IPS-20b (cell line): Measurements from ENCODE around the gene POLDIP3.
A peak's percentile ranks its signal among the peaks of the same experiment; 100 is the strongest.

Experiments used
- H3K27ac ChIP-seq: one replicate; pipeline ENCODE4 v1.5.1; 2013; ENCODE audit warnings: low read length
- H3K27me3 ChIP-seq: 2 replicates; pipeline ENCODE4 v1.6.1; 2013; ENCODE audit warnings: mild to moderate bottlenecking, low read length, inconsistent platforms; ENCODE audit not compliant: insufficient read depth
- H3K36me3 ChIP-seq: 2 replicates; pipeline ENCODE4 v1.6.1; 2013; ENCODE audit warnings: low read depth, mild to moderate bottlenecking, inconsistent platforms, low read length, moderate library complexity; ENCODE audit not compliant: insufficient read depth
- H3K4me1 ChIP-seq: 2 replicates; pipeline ENCODE4 v1.6.1; 2013; ENCODE audit warnings: mild to moderate bottlenecking, control low read depth, inconsistent platforms, low read length, moderate library complexity; ENCODE audit not compliant: insufficient read depth
- H3K4me3 ChIP-seq: 2 replicates; pipeline ENCODE4 v1.5.1; 2013; ENCODE audit warnings: mild to moderate bottlenecking, low read length, inconsistent platforms
- H3K9ac ChIP-seq: 2 replicates; pipeline ENCODE4 v1.6.1; 2013; ENCODE audit warnings: low read depth, mild to moderate bottlenecking, inconsistent platforms, low read length, moderate library complexity
- H3K9me3 ChIP-seq: 2 replicates; pipeline ENCODE4 v1.6.1; 2013; ENCODE audit warnings: mild to moderate bottlenecking, low read depth, low read length, inconsistent platforms; ENCODE audit not compliant: insufficient read depth

Gene POLDIP3

GRCh38 chr22:42614312-42615091 lies at the start of gene POLDIP3:
Gene POLDIP3 (minus strand): TSS chr22:42614883. CDS start chr22:42614857, 26 bp downstream.
- peak within 1 kb of the TSS; percentile 88 for H3K9ac ChIP-seq
- peak within 1 kb of the TSS; percentile 96 for H3K4me3 ChIP-seq
- peak within 1 kb of the TSS; percentile 97 for H3K27ac ChIP-seq
- peaks cover 3% of the 10 kb centered on the region for H3K4me1 ChIP-seq
- peaks cover 25% of the 10 kb centered on the region for H3K36me3 ChIP-seq
- H3K27me3 ChIP-seq: no peaks in the 10 kb centered on the region
- H3K9me3 ChIP-seq: no peaks in the 10 kb centered on the region

DNA sequence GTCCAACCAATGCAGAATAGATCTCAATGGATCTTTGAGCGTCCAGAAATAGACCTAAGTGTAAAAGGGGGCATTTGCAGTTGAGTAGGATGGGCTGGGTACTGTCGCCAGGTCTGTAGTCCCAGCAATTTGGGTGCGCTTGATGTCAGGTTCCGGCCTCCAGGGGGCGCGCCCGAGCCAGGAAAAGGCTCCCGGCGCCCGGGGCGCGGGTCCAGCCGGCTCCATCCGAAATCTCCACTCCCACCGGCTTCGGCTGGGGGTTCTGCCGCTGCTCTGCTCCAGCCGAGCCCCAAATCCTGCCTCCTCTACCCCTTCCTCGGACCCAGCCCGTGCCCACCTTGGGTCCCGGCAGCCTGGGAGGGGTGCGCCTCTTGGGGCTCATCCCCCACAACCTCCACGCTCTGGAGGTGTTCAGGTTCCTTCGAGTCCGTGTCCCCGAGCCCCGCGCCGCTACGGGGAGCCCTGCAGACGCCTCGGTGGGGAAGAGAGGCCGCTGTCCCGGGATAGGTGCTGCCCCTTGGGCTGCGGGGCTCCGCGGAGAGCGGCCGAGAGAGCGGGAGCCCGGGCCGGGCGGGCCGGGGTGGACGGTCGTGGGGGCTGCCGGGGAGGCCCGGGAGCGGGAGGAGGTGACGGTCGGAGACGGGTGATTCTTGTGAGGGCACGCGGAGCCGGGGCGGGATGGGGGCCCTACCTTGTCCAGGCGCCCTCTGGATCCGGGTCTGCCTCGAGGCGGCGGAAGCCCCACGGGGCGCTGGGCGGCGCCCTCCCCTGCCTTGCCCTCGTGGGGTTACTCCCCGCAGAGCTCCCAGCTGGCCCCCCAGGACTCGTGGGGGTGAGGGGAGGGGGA lies 47.5 kb upstream of the POLDIP3 start:
- H3K36me3 ChIP-seq: no peaks in the 10 kb centered on the region
- peak overlapping the region; percentile 51; the same call in 1 of the 2 replicates for H3K9ac ChIP-seq
- H3K9me3 ChIP-seq: no peaks in the 10 kb centered on the region
- peaks cover 16% of the 10 kb centered on the region for H3K27me3 ChIP-seq
- H3K4me3 ChIP-seq: peak overlapping the region; percentile 75
- no peaks in the 10 kb centered on the region for H3K4me1 ChIP-seq
- H3K27ac ChIP-seq: no peak overlapping the region

- no peak overlapping the region for H3K27ac ChIP-seq
- no peaks in the 10 kb centered on the region for H3K36me3 ChIP-seq
- H3K9me3 ChIP-seq: no peaks in the 10 kb centered on the region
- no peaks in the 10 kb centered on the region for H3K27me3 ChIP-seq
- H3K9ac ChIP-seq: no peak overlapping the region
- no peaks in the 10 kb centered on the region for H3K4me1 ChIP-seq
- H3K4me3 ChIP-seq: no peak overlapping the region
Observed at GRCh38 chr22:42656578-42656977, 41.9 kb upstream of the POLDIP3 start.

DNA sequence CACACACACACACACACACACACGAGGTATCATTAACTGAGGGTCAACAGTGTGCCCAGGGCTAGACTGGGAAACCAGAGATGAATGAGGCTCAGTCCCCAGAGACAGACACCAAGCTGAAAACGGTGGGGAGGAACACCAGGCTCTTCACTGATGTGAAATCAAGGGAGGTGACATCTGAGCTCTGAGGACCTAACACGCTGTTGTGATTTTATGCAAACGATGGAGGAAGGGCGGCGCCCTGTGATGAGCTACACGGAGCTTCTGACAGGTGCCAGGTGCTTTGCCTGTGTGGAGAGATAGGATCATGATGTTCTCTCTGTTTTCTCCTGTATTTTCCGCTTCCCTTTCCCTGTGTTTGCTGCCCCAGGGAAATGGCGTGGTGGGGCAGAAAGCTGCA lies 41.0 kb upstream of the POLDIP3 start:
- H3K4me1 ChIP-seq: no peaks in the 10 kb centered on the region
- H3K27ac ChIP-seq: no peak overlapping the region
- no peaks in the 10 kb centered on the region for H3K36me3 ChIP-seq
- no peak overlapping the region for H3K9ac ChIP-seq
- H3K9me3 ChIP-seq: no peaks in the 10 kb centered on the region
- H3K4me3 ChIP-seq: no peak overlapping the region
- H3K27me3 ChIP-seq: no peaks in the 10 kb centered on the region

DNA sequence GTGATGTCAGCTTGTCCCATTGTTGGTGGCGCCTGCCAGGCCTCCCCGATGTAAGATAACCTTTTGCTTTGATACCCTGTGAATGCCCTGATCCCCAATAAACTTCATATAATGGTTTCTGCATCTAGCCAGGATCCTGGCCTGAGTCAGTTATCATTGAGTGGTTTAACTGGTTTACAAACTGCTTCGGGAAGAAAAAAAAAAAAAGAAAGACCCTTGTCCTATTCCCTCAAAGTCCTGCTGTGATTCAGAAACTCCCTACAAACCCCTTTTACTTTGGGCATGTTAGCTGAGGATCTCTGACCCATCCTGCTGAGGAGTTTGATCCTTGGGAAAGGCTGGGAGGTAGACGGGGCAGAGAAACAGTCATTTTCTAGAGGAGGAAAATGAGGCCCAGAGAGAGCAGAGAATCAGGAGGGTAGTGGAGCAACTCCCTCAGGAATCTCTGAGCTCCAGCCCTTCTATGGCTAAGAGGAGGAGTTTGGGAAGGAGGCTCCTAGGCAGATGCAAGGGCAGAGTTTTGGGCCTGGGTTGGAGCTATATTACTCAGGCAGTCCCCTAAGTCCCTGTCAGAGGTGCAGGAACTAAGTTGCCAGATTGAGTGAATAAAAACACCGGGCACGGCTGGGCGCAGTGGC lies 39.9 kb upstream of the POLDIP3 start:
- H3K27me3 ChIP-seq: no peaks in the 10 kb centered on the region
- no peaks in the 10 kb centered on the region for H3K4me1 ChIP-seq

GRCh38 chr22:42653999-42654398 lies 39.3 kb upstream of the POLDIP3 start:
- no peak overlapping the region for H3K27ac ChIP-seq
- no peaks in the 10 kb centered on the region for H3K9me3 ChIP-seq
- H3K36me3 ChIP-seq: no peaks in the 10 kb centered on the region
- no peak overlapping the region for H3K9ac ChIP-seq
- H3K4me1 ChIP-seq: no peaks in the 10 kb centered on the region
- H3K4me3 ChIP-seq: no peak overlapping the region
- H3K27me3 ChIP-seq: no peaks in the 10 kb centered on the region

More for the DNA sequence above, 39.9 kb upstream of the POLDIP3 start:
- no peaks in the 10 kb centered on the region for H3K9me3 ChIP-seq
- H3K27ac ChIP-seq: no peak overlapping the region
- H3K36me3 ChIP-seq: no peaks in the 10 kb centered on the region
- H3K4me3 ChIP-seq: no peak overlapping the region
- no peak overlapping the region for H3K9ac ChIP-seq

- no peaks in the 10 kb centered on the region for H3K27me3 ChIP-seq
- H3K36me3 ChIP-seq: no peaks in the 10 kb centered on the region
- no peaks in the 10 kb centered on the region for H3K4me1 ChIP-seq
- no peak overlapping the region for H3K9ac ChIP-seq
- no peak overlapping the region for H3K27ac ChIP-seq
- H3K9me3 ChIP-seq: no peaks in the 10 kb centered on the region
- no peak overlapping the region for H3K4me3 ChIP-seq
Observed at GRCh38 chr22:42651134-42651533, 36.5 kb upstream of the POLDIP3 start.

DNA sequence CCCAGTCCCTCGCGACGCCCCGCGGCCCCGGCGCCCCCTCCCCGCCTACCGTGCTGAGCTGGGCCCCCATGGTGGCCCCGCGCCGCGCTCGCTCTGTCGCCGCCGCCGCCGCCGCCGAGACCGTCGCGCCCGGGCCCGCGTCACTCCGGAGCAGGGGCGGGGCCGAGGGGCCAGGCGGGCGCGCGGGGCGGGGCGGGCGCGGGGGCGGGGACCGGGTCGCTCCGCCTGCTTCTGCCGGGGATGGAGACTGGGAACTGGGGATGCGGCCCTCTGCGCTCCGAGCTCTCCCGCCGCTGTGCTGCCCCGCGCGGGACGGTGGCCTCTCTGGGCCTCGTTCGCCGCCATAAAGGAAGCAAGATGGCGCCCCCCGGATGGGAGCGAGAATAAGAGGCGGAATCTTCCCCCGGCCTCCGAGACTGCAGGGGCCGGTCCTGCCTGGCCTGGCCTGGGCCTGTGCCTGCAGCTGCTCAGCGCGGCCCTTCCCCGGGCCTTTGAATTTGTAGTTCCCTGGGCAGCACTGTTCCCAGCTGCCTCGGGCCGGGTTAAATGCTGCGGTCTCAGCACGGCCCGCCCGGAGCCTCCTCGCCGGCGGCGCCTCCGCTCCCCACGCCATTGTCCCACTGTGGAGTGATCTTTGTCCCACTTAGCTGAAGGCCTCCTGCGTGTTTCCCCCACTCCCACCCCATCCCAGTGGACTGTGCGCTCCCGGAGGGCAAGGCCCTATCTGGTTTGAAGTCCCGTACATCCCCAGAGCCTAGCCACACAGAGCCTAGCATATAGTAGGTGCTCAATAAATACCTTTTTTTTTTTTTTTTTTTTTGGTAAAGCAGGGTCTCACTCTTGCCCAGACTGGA lies 34.8 kb upstream of the POLDIP3 start, which contains the start of gene CYB5R3:
Gene CYB5R3, minus strand, starts transcription at position 147 of the 854 bp plus-strand sequence. Its CDS starts 77 bp downstream, at position 70.
- H3K9ac ChIP-seq: peak within 1 kb of the TSS; percentile 86
- H3K27ac ChIP-seq: peak within 1 kb of the TSS; percentile 97
- H3K9me3 ChIP-seq: no peaks in the 10 kb centered on the region
- H3K27me3 ChIP-seq: no peaks in the 10 kb centered on the region
- H3K4me1 ChIP-seq: peaks cover 3% of the 10 kb centered on the region; the same call in 1 of the 2 replicates
- H3K4me3 ChIP-seq: peak within 1 kb of the TSS; percentile 94
- H3K36me3 ChIP-seq: no peaks in the 10 kb centered on the region

- no peak overlapping the region for H3K27ac ChIP-seq
- H3K4me1 ChIP-seq: peaks cover 6% of the 10 kb centered on the region; the same call in 1 of the 2 replicates
- H3K4me3 ChIP-seq: peak overlapping the region; percentile 94
Observed at GRCh38 chr22:42648368-42649245, 33.9 kb upstream of the POLDIP3 start.

GRCh38 chr22:42648017-42648367 lies 33.3 kb upstream of the POLDIP3 start:
- H3K4me1 ChIP-seq: peaks cover 6% of the 10 kb centered on the region; the same call in 1 of the 2 replicates
- peak overlapping the region; percentile 94; the same call in 1 of the 2 replicates for H3K4me3 ChIP-seq
- no peaks in the 10 kb centered on the region for H3K27me3 ChIP-seq
- no peaks in the 10 kb centered on the region for H3K9me3 ChIP-seq
- H3K9ac ChIP-seq: 0 out of 2 replicates have a peak overlapping the region, but pooled peaks have one; percentile 83
- H3K27ac ChIP-seq: no peak overlapping the region
- no peaks in the 10 kb centered on the region for H3K36me3 ChIP-seq

More at GRCh38 chr22:42648368-42649245, 33.9 kb upstream of the POLDIP3 start:
- Histone ChIP-seq H3K36me3 (no peaks in the 10 kb centered on the region), H3K27me3 (no peaks in the 10 kb centered on the region), H3K9me3 (no peaks in the 10 kb centered on the region), H3K9ac (peak overlapping the region; percentile 83)
